GM18907 (cell line): ENCODE results near the gene APOB.

Experiments used
- ATAC-seq: cut with Tn5 transposase; IDR thresholded peaks from one replicate; pipeline ENCODE4 v1.9.1; 2021; ENCODE audit warnings: mild to moderate bottlenecking, moderate library complexity; ENCODE audit not compliant: unreplicated experiment

Gene APOB

DNA sequence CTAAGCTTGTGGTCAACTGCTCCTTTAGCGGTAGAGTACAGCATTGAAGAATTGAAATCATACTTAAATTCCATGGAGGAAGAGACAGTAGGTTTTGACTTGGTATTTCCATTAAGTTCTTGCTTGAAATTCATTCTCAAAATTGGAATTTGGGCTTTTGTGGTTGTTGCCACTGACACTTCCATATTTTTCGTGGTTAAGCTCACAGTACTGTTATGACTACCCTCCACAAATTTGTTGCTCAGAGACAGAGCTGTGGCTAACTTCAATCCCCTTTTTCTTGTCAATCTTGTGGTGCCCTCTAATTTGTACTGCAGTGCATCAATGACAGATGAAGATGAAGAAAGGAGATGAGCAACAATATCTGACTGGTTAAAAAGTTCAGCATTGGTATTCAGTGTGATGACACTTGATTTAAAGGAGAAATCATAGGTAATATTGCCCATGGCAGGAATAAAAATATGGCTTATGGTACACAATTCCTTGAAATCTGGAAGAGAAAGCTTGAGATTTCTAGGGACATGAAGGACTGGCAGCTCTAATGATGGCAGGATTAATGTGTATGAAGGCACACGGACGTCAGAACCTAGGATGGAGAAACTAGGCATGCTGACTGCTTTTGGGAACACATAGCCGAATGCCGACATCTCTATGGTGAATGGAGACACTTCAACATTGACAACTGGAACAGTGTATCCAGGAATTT is 37.3 kb downstream of the APOB start:
- ATAC-seq = no peak

GRCh38 chr2:21005700-21006422 is 38.0 kb downstream of the APOB start:
- ATAC-seq = no peak

DNA sequence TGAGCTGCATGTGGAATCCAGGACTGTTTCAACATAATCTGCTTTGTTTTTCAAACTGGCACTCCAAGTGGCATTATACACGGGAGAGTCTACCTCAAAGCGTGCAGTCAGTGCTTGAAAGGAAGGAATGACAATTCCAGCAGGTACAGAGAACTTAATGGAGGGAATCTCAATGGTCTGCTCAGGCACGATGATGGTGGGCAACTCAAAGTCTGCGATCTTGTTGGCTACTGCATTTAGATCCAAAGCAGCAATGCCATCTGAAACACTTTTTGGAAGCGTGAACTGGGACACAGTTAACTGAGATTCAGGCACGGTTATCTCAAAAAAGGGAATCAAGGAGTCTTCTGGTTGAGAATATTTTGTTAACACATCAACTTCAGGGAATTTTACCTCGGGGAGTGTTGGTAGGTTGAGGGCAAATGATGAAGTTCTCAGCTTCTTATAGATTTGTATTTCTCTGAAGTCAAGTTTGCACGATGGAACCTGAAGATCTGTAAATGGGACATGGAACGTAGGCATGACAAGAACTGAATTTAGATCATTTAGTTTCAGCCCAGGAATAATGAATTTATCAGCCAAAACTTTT is 38.7 kb downstream of the APOB start:
- ATAC-seq = no peak

DNA sequence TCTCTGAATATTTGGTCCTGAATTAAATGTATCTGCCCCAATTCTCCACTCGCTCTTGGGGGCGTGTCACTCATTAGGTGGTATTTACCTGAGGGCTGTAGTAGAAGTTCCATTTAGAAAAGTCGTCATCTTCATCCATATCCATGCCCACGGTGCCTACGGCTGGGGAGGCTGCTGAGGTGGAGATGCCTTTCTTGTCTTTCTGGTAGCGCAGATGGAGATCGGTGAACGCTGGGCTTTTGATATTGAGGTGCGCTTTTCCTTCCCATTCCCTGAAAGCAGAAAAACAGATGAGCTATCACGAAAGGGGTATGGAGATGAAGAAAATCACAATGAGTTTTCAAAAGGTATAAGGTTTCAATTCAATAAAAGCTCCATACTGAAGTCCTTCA is 39.7 kb downstream of the APOB start:
- ATAC-seq = no peak

DNA sequence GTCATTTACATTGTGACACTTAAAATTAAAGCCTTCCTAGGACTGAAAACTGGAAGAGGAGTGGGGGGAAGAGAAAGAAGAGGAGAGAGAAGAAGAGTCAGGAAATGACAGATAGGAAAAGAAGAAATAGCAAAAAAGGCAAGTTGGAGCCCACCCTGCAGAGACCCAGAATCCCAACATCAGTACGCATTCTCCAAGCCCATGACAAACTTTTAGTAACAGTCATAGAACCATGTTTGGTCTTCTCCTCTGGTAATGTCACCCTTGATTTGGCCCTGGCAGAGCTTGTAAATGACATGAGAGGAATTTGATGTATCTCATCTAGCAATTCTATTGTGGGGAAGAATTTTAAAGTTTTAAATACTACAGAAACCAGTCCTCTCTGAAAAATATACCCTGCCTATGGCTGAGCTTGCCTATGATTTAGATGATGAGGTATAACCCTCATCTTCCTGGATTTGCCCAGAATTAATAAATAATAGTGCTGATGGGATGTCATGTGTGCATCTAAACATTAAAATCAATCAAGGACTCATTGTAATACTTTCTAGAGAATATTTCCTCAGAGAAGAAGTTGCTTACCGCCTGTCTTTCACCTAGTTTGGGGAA is 40.2 kb downstream of the APOB start:
- no peak for ATAC-seq

- ATAC-seq = no peak
Observed at GRCh38 chr2:21002814-21003192, 41.1 kb downstream of the APOB start.

GRCh38 chr2:21001988-21002813 is 41.7 kb downstream of the APOB start:
- ATAC-seq = no peak

GRCh38 chr2:21001225-21001946 is 42.5 kb downstream of the APOB start:
- no peak for ATAC-seq

DNA sequence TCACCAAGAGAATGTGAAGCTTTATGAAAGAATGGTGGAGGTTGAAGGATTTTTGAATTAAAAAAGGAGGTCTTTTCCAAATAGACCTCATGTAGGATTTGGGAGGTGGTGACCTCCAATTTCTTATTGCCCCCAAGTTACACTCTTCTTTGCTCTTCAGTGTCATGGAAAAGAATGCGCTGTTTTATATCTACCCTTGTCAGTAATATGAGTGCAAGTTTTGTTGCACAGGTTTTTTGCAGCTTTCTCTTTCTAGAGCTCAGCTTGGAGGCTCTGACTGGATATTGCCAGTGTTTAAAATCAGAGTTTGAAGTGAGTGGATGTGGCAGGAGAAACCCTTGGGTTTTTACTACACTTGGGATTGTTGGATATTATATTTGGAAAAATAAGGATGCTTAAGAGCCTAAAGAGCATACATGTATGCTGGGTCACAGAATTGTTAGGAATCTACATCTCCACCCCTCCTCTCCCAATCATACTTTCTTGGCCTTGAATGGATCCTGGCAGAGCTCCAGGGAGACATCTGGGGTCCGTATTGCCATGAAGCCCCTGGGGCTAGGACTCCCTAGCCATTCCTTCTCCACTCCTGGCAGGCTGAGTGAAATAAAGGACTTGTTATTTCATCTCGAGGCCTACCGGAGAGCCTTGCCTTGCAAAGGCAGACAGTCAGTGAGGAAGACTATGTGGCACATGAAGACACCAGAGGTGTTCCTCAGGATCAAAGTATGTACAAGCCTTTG is 43.8 kb downstream of the APOB start:
- no peak for ATAC-seq

DNA sequence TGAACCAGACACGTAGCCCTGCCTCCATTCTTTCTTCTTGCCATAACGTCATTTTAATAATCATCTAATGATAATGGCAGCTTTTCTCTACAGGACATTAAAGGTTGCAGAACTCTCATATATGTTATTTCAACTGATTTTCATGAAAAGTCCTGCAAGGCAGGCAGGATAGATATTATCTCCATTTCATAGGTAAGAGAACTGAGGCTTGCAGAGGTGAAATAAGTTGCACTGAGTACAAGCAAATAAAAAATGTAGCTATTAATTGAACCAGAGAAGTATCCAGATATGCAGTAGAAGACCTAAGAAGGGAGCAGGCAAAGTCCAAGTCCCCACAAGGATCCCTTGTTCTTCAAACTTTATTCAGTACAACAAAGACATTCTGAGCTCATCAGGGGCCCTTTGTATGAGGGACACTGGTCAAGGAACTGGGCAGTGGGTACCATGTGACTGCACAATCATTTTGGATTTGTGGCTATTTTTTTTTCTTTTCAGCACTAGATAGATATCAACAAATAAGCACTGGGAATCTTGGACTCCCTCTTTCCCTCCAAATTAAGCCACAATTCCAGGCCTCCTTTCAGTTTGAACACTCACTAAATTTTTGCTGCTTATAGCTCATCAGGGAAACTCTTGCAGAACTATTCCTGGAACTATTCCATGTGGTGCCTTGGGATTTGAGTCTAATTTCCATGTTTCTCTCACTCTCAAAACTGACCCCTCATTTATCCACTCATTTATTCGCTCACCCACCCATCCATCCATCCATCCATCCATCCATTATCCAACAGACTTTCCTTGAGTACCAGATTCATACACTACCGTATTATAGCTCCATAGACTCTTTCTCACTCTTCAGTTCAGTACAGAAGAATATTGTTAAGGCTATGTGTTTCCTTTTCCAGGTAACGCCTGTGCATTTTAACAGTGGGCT is 44.6 kb downstream of the APOB start:
- ATAC-seq = no peak

GRCh38 chr2:20997953-20998722 is 45.7 kb downstream of the APOB start:
- no peak for ATAC-seq

GRCh38 chr2:20994130-20994529 is 49.7 kb downstream of the APOB start:
- no peak for ATAC-seq

DNA sequence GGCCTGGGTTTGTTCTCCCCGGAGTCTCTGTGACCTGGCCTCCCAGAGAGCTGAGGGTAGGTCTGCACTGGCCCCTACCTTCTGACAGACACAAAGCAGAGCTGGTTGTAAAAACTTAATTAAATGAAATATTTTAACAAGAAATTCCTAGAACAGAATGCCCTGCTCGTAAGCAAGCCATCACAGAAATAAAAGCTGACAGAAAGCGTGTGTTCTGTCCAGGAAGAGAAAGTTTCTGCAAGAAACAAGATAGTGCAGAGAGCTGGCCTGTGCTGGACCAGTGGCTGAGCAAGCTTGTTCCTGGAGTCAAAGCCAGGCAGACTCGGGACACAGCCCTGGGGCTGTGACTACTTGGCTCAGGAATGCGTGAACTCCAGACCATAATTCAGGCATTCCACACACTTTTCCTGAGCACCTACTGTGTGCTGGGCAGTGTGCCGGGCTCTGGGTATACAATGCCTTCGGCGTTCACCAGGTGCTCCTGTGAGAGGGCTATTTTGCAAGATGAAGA is 51.6 kb downstream of the APOB start:
- no peak for ATAC-seq

DNA sequence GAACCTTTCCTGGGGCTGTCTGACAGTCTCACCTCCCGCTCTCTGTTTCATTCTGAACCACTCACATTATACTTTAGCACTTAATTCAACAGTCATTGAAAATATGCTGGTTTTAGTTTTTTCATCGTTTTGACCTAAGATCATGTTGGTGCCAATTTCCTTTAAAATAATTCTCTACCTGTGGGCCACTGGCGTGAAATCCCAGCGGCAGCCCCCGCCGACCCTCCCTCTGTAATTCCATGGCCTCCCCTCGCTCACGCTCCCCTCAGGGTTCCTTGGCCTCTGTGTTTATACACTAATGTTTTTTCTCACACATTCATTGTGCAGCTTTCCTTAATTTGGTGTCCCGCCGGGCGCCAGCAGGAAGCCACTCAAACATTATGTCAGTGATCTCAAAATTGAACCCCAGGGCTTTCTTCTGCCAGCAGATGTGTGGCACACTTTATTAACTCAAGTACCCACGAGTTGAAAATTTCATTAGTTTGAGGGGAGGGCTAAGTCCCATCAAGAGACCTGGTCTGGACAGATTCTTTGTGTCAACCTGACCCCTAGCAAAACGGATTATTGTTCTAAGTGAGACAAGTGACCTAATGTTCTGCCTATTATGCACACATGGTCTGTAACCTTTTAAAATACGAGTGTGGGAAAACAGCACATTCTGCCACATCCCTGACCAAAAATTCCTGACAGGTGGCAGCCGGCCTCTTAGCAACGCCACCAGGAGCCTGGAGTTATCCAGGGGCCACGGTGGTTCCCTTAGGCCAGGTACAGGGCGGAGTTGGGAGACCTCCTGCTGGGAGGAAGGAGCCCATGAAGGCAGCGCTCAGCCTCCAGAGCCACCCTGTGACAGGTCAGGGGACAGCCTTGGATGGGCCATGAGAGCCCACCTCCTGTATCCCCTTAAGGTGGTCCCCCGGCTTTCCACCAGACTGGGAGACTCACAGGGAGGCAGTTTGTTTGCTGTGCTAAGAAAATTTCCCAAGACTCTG is 53.1 kb downstream of the APOB start:
- ATAC-seq = no peak

GRCh38 chr2:20989404-20989803 is 54.5 kb downstream of the APOB start:
- ATAC-seq = no peak

- no peak for ATAC-seq
Observed at GRCh38 chr2:20988905-20989304, 55.0 kb downstream of the APOB start.
